Ovary (tissue), 9 donors: ENCODE data around the gene ASIC4. TPM values are rescaled to one million over a fixed set of nuclear protein-coding genes. Genes with fewer than 3 reads are reported as not detected.

Experiments used
- DNase-seq, 5 donors: peaks; one replicate each; pipeline ENCODE4 v3.0.0-alpha.2; 2019 to 2020
- H3K27ac ChIP-seq, 2 donors: fragments of 200-600 bp; one replicate each; pipeline versions ENCODE4 v1.5.1 to v1.8.0; 2019 to 2022
- H3K27me3 ChIP-seq: fragments of 200-600 bp; one replicate; pipeline ENCODE4 v1.8.0; 2022
- H3K36me3 ChIP-seq: fragments of 200-600 bp; sonication (generic); one replicate; pipeline ENCODE4 v1.5.1; 2019
- H3K4me1 ChIP-seq: one replicate; pipeline ENCODE4 v1.8.1; 2013; ENCODE audit warnings: mild to moderate bottlenecking, moderate library complexity; ENCODE audit not compliant: insufficient read depth
- H3K4me3 ChIP-seq: fragments of 200-600 bp; sonication (generic); one replicate; pipeline ENCODE4 v1.5.1; 2017
- H3K9me3 ChIP-seq, 2 donors: fragments of 200-600 bp in 1 of 2; sonication (generic) in 1 of 2; one replicate each; pipeline versions ENCODE4 v1.5.1 to v1.8.1; 2013 to 2019; ENCODE audit warnings: mild to moderate bottlenecking in 1 of 2, moderate library complexity in 1 of 2
- CTCF ChIP-seq, 3 donors: fragments of 450-650 bp in 2 of 3; fragments of 200-600 bp in 1 of 3; IDR thresholded peaks; one replicate each; pipeline versions ENCODE4 v1.5.1 to v1.8.0; 2016 to 2022; ENCODE audit warnings: antibody characterized with exemption in 3 of 3, mild to moderate bottlenecking in 1 of 3
- EP300 ChIP-seq: sonication (generic); formaldehyde crosslinking; IDR thresholded peaks from one replicate; pipeline ENCODE4 v1.6.1; 2017; ENCODE audit warnings: antibody characterized with exemption
- POLR2A ChIP-seq: fragments of 450-650 bp; IDR thresholded peaks from one replicate; pipeline ENCODE4 v1.6.1; 2017; ENCODE audit warnings: antibody characterized with exemption, mild to moderate bottlenecking, moderate library complexity
- WGBS, 3 donors: extraction: QIAGEN DNeasy Blood & Tissue Kit in 1 of 3; methylation state at CpG; one replicate each; pipeline versions ENCODE4 v1.1.5 to v1.1.7; 2013 to 2017; 5-methylcytosine and 5-hydroxymethylcytosine counted together
- intact Hi-C, 4 donors: fragments of 100-400 bp; cut with DNase I; formaldehyde crosslinking; loops; one replicate each; pipeline versions ENCODE4 v1.11.0 to v1.15.1; 2022 to 2023
- polyA plus RNA-seq, 2 donors: library from polyadenylated mRNA; stranded (reverse); fragments of 200-250 nt in 1 of 2; fragments of 350-450 nt in 1 of 2; fragmentation: Illumina TruSeq in 1 of 2; extraction: RNeasy Lipid Tissue Mini Kit (QIAGEN cat#74804) in 1 of 2; gene quantifications; one replicate each; pipeline ENCODE4 v1.2.3, GENCODE V29; 2013 to 2014
- total RNA-seq, 7 donors: library from RNA; depleted of rRNA in 2 of 7; stranded (reverse); fragments of >200 nt in 2 of 7; fragmentation: NEBNext Ultra II Directional in 3 of 7; extraction: Animal tissue kit (Norgen Biotek cat#: 25700) in 3 of 7; gene quantifications; one replicate each; pipeline versions ENCODE4 v1.1.0 to v1.2.4, GENCODE V29; 2016 to 2023
- donor health status: DM: no; HTN: no; CAD: no; lungs with moderate emphysema.
- donor health status: DM: no; HTN: no; CAD: no.
- donor health status: Bipolar disorder and iron deficiency.
- donor health status: DM: yes; HTN: yes; CAD: no.
- donor health status: DM: no; HTN: no; CAD: no.
- donor health status: DM: yes; HTN: yes; CAD: no.

ASIC4 gene
- total and polyA plus RNA-seq, 9 donors, result 0.05 to 0.28 (median 0.17) TPM; not detected in 5

GRCh38 chr2:219526320-219527075 lies 12.2 kb downstream of the ASIC4 start:
- intact Hi-C loops, result loop anchor here in 3 of 4 donors (2.0 to 10.0 kb wide), 4 partner anchors 52 to 252 kb away; partner anchors contain the start of gene DNAJB2 (in 2 of the 3)
- Histone ChIP-seq H3K4me1 (no peaks in the 10 kb centered on the region), H3K27ac (no peak overlapping the region), H3K9me3 (no peaks in the 10 kb centered on the region), H3K27me3 (no peaks in the 10 kb centered on the region), H3K36me3 (no peaks in the 10 kb centered on the region), H3K4me3 (no peak overlapping the region)
- WGBS, 3 donors, result 65 to 70% (median 69%) methylated on average over 11 of the region's 11 CpGs
- no peak for TF ChIP-seq EP300
- no peak for TF ChIP-seq POLR2A
- no peak for TF ChIP-seq CTCF (IDR thresholded peaks at IDR 0.05)
- DNase-seq, result no peak

GRCh38 chr2:219527076-219527394 lies 12.8 kb downstream of the ASIC4 start:
- Histone ChIP-seq H3K4me3 (no peak overlapping the region), H3K36me3 (no peaks in the 10 kb centered on the region), H3K27ac (no peak overlapping the region), H3K4me1 (no peaks in the 10 kb centered on the region), H3K9me3 (no peaks in the 10 kb centered on the region), H3K27me3 (no peaks in the 10 kb centered on the region)
- TF ChIP-seq EP300 (no peak), POLR2A (no peak), CTCF (IDR thresholded peaks at IDR 0.05) (no peak)
- intact Hi-C loops, result loop anchor here in 3 of 4 donors (2.0 to 10.0 kb wide), 4 partner anchors 52 to 252 kb away; partner anchors contain the start of gene DNAJB2 (in 2 of the 3)
- no peak for DNase-seq
- WGBS, 3 donors, result 49 to 66% (median 57%) methylated on average over 6 of the region's 6 CpGs

DNA sequence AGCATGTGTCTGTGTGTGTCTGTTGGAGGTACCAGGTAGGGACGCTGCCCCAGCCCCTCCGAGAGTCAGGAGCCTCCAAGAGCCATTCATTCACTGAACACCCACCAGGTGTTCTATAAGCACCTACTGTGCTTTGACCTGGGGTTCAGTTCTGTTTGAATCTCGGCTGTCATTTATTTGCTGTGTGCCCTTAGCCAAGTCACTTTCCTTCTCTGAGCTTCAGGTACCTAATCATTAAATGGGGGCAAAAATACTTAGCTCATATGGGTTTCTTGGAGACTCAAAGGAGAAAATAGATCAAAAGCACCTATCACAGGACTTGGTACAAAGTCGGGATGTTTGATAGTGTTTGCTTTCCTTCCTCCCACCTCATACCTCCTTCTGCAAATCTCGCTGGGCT lies 13.2 kb downstream of the ASIC4 start:
- Histone ChIP-seq H3K9me3 (no peaks in the 10 kb centered on the region), H3K36me3 (no peaks in the 10 kb centered on the region), H3K27me3 (no peaks in the 10 kb centered on the region), H3K4me3 (no peak overlapping the region), H3K4me1 (no peaks in the 10 kb centered on the region), H3K27ac (no peak overlapping the region)
- intact Hi-C loops, result loop anchor here in 3 of 4 donors (2.0 to 10.0 kb wide), 4 partner anchors 53 to 253 kb away; partner anchors contain the start of gene DNAJB2 (in 2 of the 3)
- TF ChIP-seq EP300, result no peak
- TF ChIP-seq POLR2A, result no peak
- no peak for TF ChIP-seq CTCF (IDR thresholded peaks at IDR 0.05)
- DNase-seq, result no peak
- 45 to 62% (median 48%) methylated on average over 5 of the region's 5 CpGs for WGBS, 3 donors

DNA sequence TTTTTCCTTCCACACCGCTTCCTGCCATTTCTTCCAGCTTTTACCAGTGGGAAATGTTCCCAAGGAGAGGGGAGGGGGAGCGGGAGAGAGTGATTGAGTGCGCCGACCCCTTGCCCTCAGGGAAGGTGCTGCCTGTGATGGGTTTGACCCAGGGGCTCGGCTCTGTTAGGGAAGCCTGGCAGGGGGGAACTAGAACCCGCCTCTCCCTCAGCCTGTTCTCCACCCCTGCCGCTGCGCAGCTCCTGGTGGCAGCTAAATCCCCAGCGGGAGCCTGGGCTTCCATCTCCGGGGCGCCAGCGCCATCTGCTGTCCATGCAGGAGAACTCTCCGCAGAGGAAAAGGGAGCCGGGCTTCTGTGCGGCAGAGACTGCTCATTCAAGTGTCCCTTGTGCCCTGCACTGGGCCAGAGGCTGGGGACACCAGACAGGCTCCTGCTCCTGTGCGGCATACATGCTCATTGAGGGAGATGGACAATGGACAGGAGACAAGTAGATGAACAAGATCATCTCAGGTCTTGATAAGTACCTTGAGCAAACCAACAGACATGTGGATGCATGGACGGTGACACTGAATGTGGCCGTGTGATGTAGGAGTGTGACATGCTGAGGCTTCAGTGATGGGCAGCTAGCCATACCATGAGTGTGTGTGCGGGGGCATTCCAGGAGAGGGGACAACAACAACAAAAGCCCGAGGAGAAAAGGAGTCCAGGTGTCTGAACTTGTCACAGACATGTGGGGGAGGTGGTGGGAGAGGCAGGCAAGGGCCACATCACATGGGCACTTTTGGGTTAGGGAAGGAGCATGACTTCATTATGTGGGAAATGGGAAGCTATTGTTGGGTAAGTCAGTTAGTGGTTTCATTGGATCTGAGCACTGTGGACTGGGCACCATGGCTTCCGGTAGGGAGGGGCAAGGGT lies 16.0 kb downstream of the ASIC4 start:
- Histone ChIP-seq H3K27ac (no peak overlapping the region), H3K36me3 (no peaks in the 10 kb centered on the region), H3K4me1 (no peaks in the 10 kb centered on the region), H3K9me3 (no peaks in the 10 kb centered on the region), H3K4me3 (peak overlapping the region; percentile 22), H3K27me3 (no peaks in the 10 kb centered on the region)
- DNase-seq, result peak; percentile 85 to 92 (median 89)
- 7 to 13% (median 10%) methylated on average over 15 to 21 of the region's 21 CpGs for WGBS, 3 donors
- intact Hi-C loops, result loop anchor here in 3 of 4 donors (1.0 to 10.0 kb wide), 5 partner anchors 54 to 366 kb away; partner anchors contain the start of gene NHEJ1 (in 1 of the 3)
- TF ChIP-seq CTCF (IDR thresholded peaks at IDR 0.05) (peak; percentile 89 to 99 (median 99)), EP300 (no peak)
